Mesenchymal stem cell (in vitro differentiated cells and primary cell): ENCODE results near the gene PSMD13.
A peak's percentile ranks its signal among the peaks of the same experiment; 100 is the strongest.

ENCODE experiments used
- DNase-seq: peaks from one replicate; pipeline ENCODE4 v3.0.0-alpha.2; 2013
- H2AFZ ChIP-seq: one replicate; pipeline ENCODE4 v1.6.1; 2013; ENCODE audit warnings: low read depth, mild to moderate bottlenecking, control low read depth, inconsistent platforms, low read length, moderate library complexity
- H2AK5ac ChIP-seq: 2 replicates; pipeline ENCODE4 v1.6.1; 2013; ENCODE audit warnings: low read length, moderate library complexity, mild to moderate bottlenecking, inconsistent platforms; ENCODE audit not compliant: severe bottlenecking
- H2BK120ac ChIP-seq: one replicate; pipeline ENCODE4 v1.6.1; 2013; ENCODE audit warnings: low read depth, mild to moderate bottlenecking, inconsistent platforms, low read length, moderate library complexity
- H2BK12ac ChIP-seq, 2 experiments: one replicate each; pipeline ENCODE4 v1.6.1; 2013; ENCODE audit warnings: inconsistent platforms in 2 of 2, low read length in 2 of 2, mild to moderate bottlenecking in 2 of 2, moderate library complexity in 2 of 2, control low read depth in 1 of 2
- H2BK15ac ChIP-seq: one replicate; pipeline ENCODE4 v1.6.1; 2013; ENCODE audit warnings: mild to moderate bottlenecking, low read depth, inconsistent platforms; ENCODE audit not compliant: poor library complexity, severe bottlenecking
- H2BK5ac ChIP-seq: 2 replicates; pipeline ENCODE4 v1.6.1; 2013; ENCODE audit warnings: low read depth, mild to moderate bottlenecking, low read length, control low read depth, inconsistent platforms; ENCODE audit not compliant: poor library complexity, severe bottlenecking
- H3K14ac ChIP-seq, 2 experiments: one replicate each; pipeline ENCODE4 v1.6.1; 2013; ENCODE audit warnings: inconsistent platforms in 2 of 2, low read length in 2 of 2, control low read depth in 1 of 2, mild to moderate bottlenecking in 1 of 2, moderate library complexity in 1 of 2
- H3K18ac ChIP-seq, 2 experiments: one replicate each; pipeline ENCODE4 v1.6.1; 2013; ENCODE audit warnings: inconsistent platforms in 2 of 2, low read length in 2 of 2, control low read depth in 1 of 2, low read depth in 1 of 2, mild to moderate bottlenecking in 1 of 2
- H3K23ac ChIP-seq, 2 experiments: one replicate each; pipeline ENCODE4 v1.6.1; 2013; ENCODE audit warnings: inconsistent platforms in 2 of 2, low read length in 2 of 2, mild to moderate bottlenecking in 2 of 2, moderate library complexity in 2 of 2, control low read depth in 1 of 2
- H3K27ac ChIP-seq: 2 replicates; pipeline ENCODE4 v1.5.1; 2013; ENCODE audit warnings: mild to moderate bottlenecking, moderate library complexity, low read length, control low read depth, inconsistent platforms; ENCODE audit not compliant: poor library complexity, severe bottlenecking
- H3K27me3 ChIP-seq, 2 experiments: 2 replicates each; pipeline versions ENCODE4 v1.6.1 to v1.7.0; 2013; ENCODE audit warnings: low read length in 2 of 2, mild to moderate bottlenecking in 2 of 2, moderate library complexity in 2 of 2, control low read depth in 1 of 2, inconsistent platforms in 1 of 2; ENCODE audit not compliant: control insufficient read depth in 1 of 2, insufficient read depth in 1 of 2
- H3K36me3 ChIP-seq, 2 experiments: 2 replicates each; pipeline versions ENCODE4 v1.6.1 to v1.7.0; 2013; ENCODE audit warnings: low read length in 2 of 2, control low read depth in 1 of 2, inconsistent platforms in 1 of 2, low read depth in 1 of 2, mild to moderate bottlenecking in 1 of 2; ENCODE audit not compliant: insufficient read depth in 2 of 2, control insufficient read depth in 1 of 2
- H3K4ac ChIP-seq, 2 experiments: one replicate each; pipeline ENCODE4 v1.6.1; 2013; ENCODE audit warnings: inconsistent platforms in 2 of 2, low read length in 2 of 2, mild to moderate bottlenecking in 2 of 2, moderate library complexity in 2 of 2, control low read depth in 1 of 2, low read depth in 1 of 2
- H3K4me1 ChIP-seq: 2 replicates; pipeline ENCODE4 v1.6.1; 2013; ENCODE audit warnings: low read depth, low read length, control low read depth; ENCODE audit not compliant: control insufficient read depth, insufficient read depth
- H3K4me2 ChIP-seq: 2 replicates; pipeline ENCODE4 v1.6.1; 2013; ENCODE audit warnings: low read length, mild to moderate bottlenecking, inconsistent platforms; ENCODE audit not compliant: poor library complexity, severe bottlenecking
- H3K4me3 ChIP-seq, 2 experiments: 2 replicates each; pipeline versions ENCODE4 v1.5.1 to v1.7.0; 2013; ENCODE audit warnings: low read length in 2 of 2, mild to moderate bottlenecking in 2 of 2, control low read depth in 1 of 2, low read depth in 1 of 2; ENCODE audit not compliant: insufficient read depth in 1 of 2
- H3K79me1 ChIP-seq: replicated peaks from 2 replicates; pipeline ENCODE4 v1.6.1; 2013; ENCODE audit warnings: mild to moderate bottlenecking, control low read depth, low read length, inconsistent platforms; ENCODE audit not compliant: poor library complexity, severe bottlenecking
- H3K9ac ChIP-seq: 2 replicates; pipeline ENCODE4 v1.7.0; 2013; ENCODE audit warnings: mild to moderate bottlenecking, low read length, moderate library complexity
- H3K9me3 ChIP-seq: 2 replicates; pipeline ENCODE4 v1.7.0; 2013; ENCODE audit warnings: mild to moderate bottlenecking, low read length; ENCODE audit not compliant: control insufficient read depth
- H4K8ac ChIP-seq: one replicate; pipeline ENCODE4 v1.6.1; 2013; ENCODE audit warnings: inconsistent platforms, mild to moderate bottlenecking, low read length, moderate library complexity
- H4K91ac ChIP-seq: one replicate; pipeline ENCODE4 v1.6.1; 2013; ENCODE audit warnings: mild to moderate bottlenecking, low read length, inconsistent platforms
- WGBS: methylation state at CpG from one replicate; pipeline ENCODE4 v1.1.7; 2013; ENCODE audit warnings: mixed read lengths; 5-methylcytosine and 5-hydroxymethylcytosine counted together

PSMD13 gene

GRCh38 chr11:296171-297050, 59.6 kb downstream of the PSMD13 start:
- Histone ChIP-seq H3K9me3 (no peaks in the 10 kb centered on the region), H3K9ac (no peak overlapping the region), H2BK15ac (no peak overlapping the region), H3K79me1 (peaks cover 1% of the 10 kb centered on the region), H3K4ac (no peak overlapping the region), H3K27me3 (peaks cover 0 to 53% of the 10 kb centered on the region in 2 experiments), H3K4me3 (no peak overlapping the region), H3K18ac (no peak overlapping the region), H3K14ac (no peak overlapping the region), H2AK5ac (no peak overlapping the region), H2BK5ac (no peak overlapping the region), H3K27ac (no peak overlapping the region), H4K8ac (no peak overlapping the region), H3K23ac (no peak overlapping the region), H2AFZ (no peak overlapping the region), H3K4me2 (no peak overlapping the region), H3K4me1 (peaks cover 13% of the 10 kb centered on the region), H3K36me3 (peaks cover 0 to 46% of the 10 kb centered on the region in 2 experiments), H2BK12ac (no peak overlapping the region), H4K91ac (no peak overlapping the region), H2BK120ac (no peak overlapping the region)
- 88% methylated on average over 35 of the region's 35 CpGs for WGBS
- DNase-seq: no peak

GRCh38 chr11:297051-297585, 60.3 kb downstream of the PSMD13 start:
- Histone ChIP-seq H3K36me3 (peaks cover 0 to 40% of the 10 kb centered on the region in 2 experiments), H3K79me1 (no peaks in the 10 kb centered on the region), H3K4ac (no peak overlapping the region), H2AK5ac (no peak overlapping the region), H3K18ac (no peak overlapping the region), H4K91ac (no peak overlapping the region), H3K4me1 (peaks cover 13% of the 10 kb centered on the region), H3K9me3 (no peaks in the 10 kb centered on the region), H3K27ac (no peak overlapping the region), H4K8ac (peak overlapping the region; percentile 19), H3K14ac (no peak overlapping the region), H3K9ac (no peak overlapping the region), H2BK12ac (no peak overlapping the region), H2BK5ac (no peak overlapping the region), H2BK15ac (no peak overlapping the region), H3K4me2 (no peak overlapping the region), H2BK120ac (no peak overlapping the region), H3K4me3 (no peak overlapping the region), H2AFZ (no peak overlapping the region), H3K23ac (no peak overlapping the region), H3K27me3 (peaks cover 0 to 53% of the 10 kb centered on the region in 2 experiments)
- DNase-seq: no peak
- 93% methylated on average over 13 of the region's 13 CpGs for whole genome bisulfite sequencing

- no peak overlapping the region for H3K23ac ChIP-seq
- H3K14ac ChIP-seq: no peak overlapping the region
- H3K4me1 ChIP-seq: peaks cover 10% of the 10 kb centered on the region
- peaks cover 0 to 33% of the 10 kb centered on the region in 2 experiments for H3K36me3 ChIP-seq
- no peak overlapping the region for H3K4ac ChIP-seq
- no peak overlapping the region for H2BK5ac ChIP-seq
- H3K27me3 ChIP-seq: peaks cover 0 to 53% of the 10 kb centered on the region in 2 experiments
- no peak overlapping the region for H3K4me2 ChIP-seq
- no peak overlapping the region for H3K9ac ChIP-seq
- H2BK12ac ChIP-seq: no peak overlapping the region
- no peak overlapping the region for H4K8ac ChIP-seq
- H2AFZ ChIP-seq: no peak overlapping the region
- H2BK15ac ChIP-seq: no peak overlapping the region
- no peak overlapping the region for H2BK120ac ChIP-seq
- H3K27ac ChIP-seq: no peak overlapping the region
- no peaks in the 10 kb centered on the region for H3K79me1 ChIP-seq
- H4K91ac ChIP-seq: peak overlapping the region; percentile 54
- 86% methylated on average over 26 of the region's 26 CpGs for WGBS
- H3K9me3 ChIP-seq: no peaks in the 10 kb centered on the region
- H3K18ac ChIP-seq: no peak overlapping the region
- H3K4me3 ChIP-seq: no peak overlapping the region
- H2AK5ac ChIP-seq: no peak overlapping the region
- DNase-seq: no peak
These were observed 61.0 kb downstream of the PSMD13 start for GRCh38 chr11:297586-298405.
